Caco-2 (cell line): ENCODE measurements around the gene STK33. TPM values are rescaled to one million over a fixed set of nuclear protein-coding genes. Genes with fewer than 3 reads are reported as not detected.

ENCODE experiments used
- BruUV-seq: library from RNA; stranded (reverse); fragments of 400-500 nt; replicated peaks from 2 replicates; lab custom pipeline; 2021; lab: Mats Ljungman, UMichigan
- CTCF ChIA-PET: fragments of 300-600 bp; sonication (Branson Sonifier 250); formaldehyde crosslinking; loops from one replicate; lab custom pipeline; 2022; ENCODE audit warnings: antibody characterized with exemption; lab: Charles Lee
- POLR2A ChIA-PET: fragments of 300-600 bp; sonication (Branson Sonifier 250); formaldehyde crosslinking; loops from one replicate; lab custom pipeline; 2022; ENCODE audit warnings: antibody characterized with exemption; lab: Charles Lee
- DNase-seq, 2 experiments: peaks; one replicate each; pipeline versions ENCODE4 v3.0.0 to v3.0.0-alpha.2; 2020 to 2022
- H3K27me3 ChIP-seq: replicated peaks from 2 replicates; pipeline ENCODE4 v1.6.0; 2011; ENCODE audit warnings: low read length; ENCODE audit not compliant: control insufficient read depth, insufficient read depth
- H3K36me3 ChIP-seq: 2 replicates; pipeline ENCODE4 v1.5.1; 2011; ENCODE audit warnings: low read length; ENCODE audit not compliant: control insufficient read depth, insufficient read depth
- H3K4me1 ChIP-seq: fragments of 250-450 bp; sonication (Bioruptor Pico); 2 replicates; pipeline ENCODE4 v1.5.1; 2020; ENCODE audit warnings: mild to moderate bottlenecking
- H3K4me3 ChIP-seq: 2 replicates; pipeline ENCODE4 v1.5.1; 2011; ENCODE audit warnings: low read depth, mild to moderate bottlenecking, control low read depth, low read length
- H3K9me3 ChIP-seq: fragments of 250-450 bp; sonication (Bioruptor Pico); 2 replicates; pipeline ENCODE4 v1.5.1; 2020; ENCODE audit warnings: mild to moderate bottlenecking, moderate library complexity
- H3K27ac Mint-ChIP-seq: one replicate; pipeline ENCODE4 v1.8.0; 2022; ENCODE audit warnings: mixed read lengths; ENCODE audit not compliant: unreplicated experiment
- H3K27me3 Mint-ChIP-seq: one replicate; pipeline ENCODE4 v1.8.0; 2022; ENCODE audit warnings: mixed read lengths; ENCODE audit not compliant: insufficient read depth, unreplicated experiment
- H3K36me3 Mint-ChIP-seq: one replicate; pipeline ENCODE4 v1.8.0; 2022; ENCODE audit warnings: mild to moderate bottlenecking, mixed read lengths; ENCODE audit not compliant: insufficient read depth, unreplicated experiment
- H3K4me1 Mint-ChIP-seq: one replicate; pipeline ENCODE4 v1.8.0; 2022; ENCODE audit warnings: low read depth, mixed read lengths; ENCODE audit not compliant: unreplicated experiment
- H3K4me3 Mint-ChIP-seq: one replicate; pipeline ENCODE4 v1.8.0; 2022; ENCODE audit warnings: mild to moderate bottlenecking, moderate library complexity, mixed read lengths; ENCODE audit not compliant: unreplicated experiment
- H3K9me3 Mint-ChIP-seq: one replicate; pipeline ENCODE4 v1.8.0; 2022; ENCODE audit warnings: mixed read lengths; ENCODE audit not compliant: unreplicated experiment
- CTCF ChIP-seq, 2 experiments: fragments of 200-600 bp in 1 of 2; IDR thresholded peaks; 1 replicate in 1 of 2; 2 replicates in 1 of 2; pipeline versions ENCODE4 v1.5.1 to v1.8.0; 2011 to 2022; ENCODE audit warnings: antibody characterized with exemption in 1 of 2, control low read depth in 1 of 2, inconsistent platforms in 1 of 2, low read depth in 1 of 2, low read length in 1 of 2, mild to moderate bottlenecking in 1 of 2, moderate library complexity in 1 of 2; ENCODE audit not compliant: insufficient read depth in 1 of 2, severe bottlenecking in 1 of 2, unreplicated experiment in 1 of 2
- intact Hi-C: fragments of 100-400 bp; cut with micrococcal nuclease; formaldehyde crosslinking; loops from one replicate; pipeline ENCODE4 v1.10.0; 2022; ENCODE audit not compliant: unreplicated experiment
- total RNA-seq: library from RNA; stranded (reverse); gene quantifications from 2 replicates; pipeline ENCODE4 v1.2.3, GENCODE V29; 2022

Gene STK33
- total RNA-seq, 1 experiment from 2014 or later, result 0.98 TPM

- intact Hi-C loops, result no loop called here
- H3K36me3 Mint-ChIP-seq, result no peaks in the 10 kb centered on the region
- no peaks in the 10 kb centered on the region for H3K9me3 Mint-ChIP-seq
- H3K4me3 Mint-ChIP-seq, result no peak overlapping the region
- ChIA-PET CTCF (no interaction called here), POLR2A (no interaction called here)
- Histone ChIP-seq H3K4me3 (no peak overlapping the region), H3K27me3 (no peaks in the 10 kb centered on the region), H3K4me1 (no peaks in the 10 kb centered on the region), H3K36me3 (no peaks in the 10 kb centered on the region), H3K9me3 (no peaks in the 10 kb centered on the region)
- H3K27ac Mint-ChIP-seq, result no peak overlapping the region
- H3K4me1 Mint-ChIP-seq, result no peaks in the 10 kb centered on the region
- H3K27me3 Mint-ChIP-seq, result peaks cover 24% of the 10 kb centered on the region
- no peak for DNase-seq
- no peak for TF ChIP-seq CTCF (IDR thresholded peaks at IDR 0.05; ENCODE audit: insufficient read depth in 1 of 2, low read depth in 1 of 2, low read length in 1 of 2, severe bottlenecking in 1 of 2, unreplicated experiment in 1 of 2)
- no TSS peak for BruUV-seq
These were observed 236.5 kb downstream of the STK33 start for GRCh38 chr11:8357505-8357888.

DNA sequence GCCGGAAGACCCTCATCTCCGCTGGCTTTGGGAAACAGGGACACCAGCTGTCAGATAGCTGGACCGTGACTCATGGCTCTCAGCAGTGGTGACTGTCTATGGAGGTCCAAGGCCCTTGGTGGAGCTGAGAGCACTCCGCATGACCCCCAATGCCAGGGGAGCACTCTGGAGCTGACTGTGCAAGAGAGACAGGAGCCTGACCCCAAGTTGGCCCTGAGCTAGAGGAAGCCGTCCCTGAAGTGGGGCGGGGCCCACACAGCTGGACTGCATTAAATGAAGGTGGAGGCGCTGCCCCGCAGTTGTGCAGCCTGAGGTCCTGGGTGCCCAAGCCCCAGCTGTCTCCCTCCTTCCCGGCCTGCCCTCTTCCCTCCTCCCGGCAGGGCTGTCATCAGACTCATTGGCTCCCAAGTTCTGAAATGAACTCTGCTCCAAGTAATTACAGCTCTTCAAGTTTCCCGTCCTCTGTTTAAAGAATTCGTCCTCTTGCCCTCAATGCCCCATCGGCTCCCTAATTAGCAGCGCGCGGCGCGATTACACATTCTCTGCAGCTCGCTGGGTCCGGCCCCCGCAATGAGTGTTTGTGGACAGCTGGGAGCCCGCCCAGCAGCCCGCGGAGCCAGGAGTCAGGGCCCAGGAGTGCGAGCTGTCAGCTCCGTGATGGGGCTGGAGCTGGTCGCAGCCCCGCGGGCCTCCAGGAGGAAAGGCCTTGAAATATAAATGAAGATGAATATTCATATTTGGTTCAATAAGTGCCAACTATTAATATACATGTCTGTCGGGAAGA, 237.1 kb downstream of the STK33 start:
- H3K4me3 ChIP-seq, result no peak overlapping the region
- no peaks in the 10 kb centered on the region for H3K9me3 Mint-ChIP-seq
- no peaks in the 10 kb centered on the region for H3K36me3 ChIP-seq
- no peak overlapping the region for H3K4me3 Mint-ChIP-seq
- no TSS peak for BruUV-seq
- H3K27me3 Mint-ChIP-seq, result peaks cover 24% of the 10 kb centered on the region
- H3K36me3 Mint-ChIP-seq, result no peaks in the 10 kb centered on the region
- no peak for DNase-seq
- CTCF ChIA-PET, result interaction anchor here (0.8 kb wide), 1 partner anchor 350 kb away, joined by 3 read pairs; no protein-coding TSS in a partner anchor
- intact Hi-C loops, result no loop called here
- TF ChIP-seq CTCF (IDR thresholded peaks at IDR 0.05; ENCODE audit: insufficient read depth in 1 of 2, low read depth in 1 of 2, low read length in 1 of 2, severe bottlenecking in 1 of 2, unreplicated experiment in 1 of 2), result no peak
- no peaks in the 10 kb centered on the region for H3K4me1 ChIP-seq
- H3K27ac Mint-ChIP-seq, result no peak overlapping the region
- H3K9me3 ChIP-seq, result no peaks in the 10 kb centered on the region
- POLR2A ChIA-PET, result no interaction called here
- no peaks in the 10 kb centered on the region for H3K27me3 ChIP-seq
- H3K4me1 Mint-ChIP-seq, result no peaks in the 10 kb centered on the region

DNA sequence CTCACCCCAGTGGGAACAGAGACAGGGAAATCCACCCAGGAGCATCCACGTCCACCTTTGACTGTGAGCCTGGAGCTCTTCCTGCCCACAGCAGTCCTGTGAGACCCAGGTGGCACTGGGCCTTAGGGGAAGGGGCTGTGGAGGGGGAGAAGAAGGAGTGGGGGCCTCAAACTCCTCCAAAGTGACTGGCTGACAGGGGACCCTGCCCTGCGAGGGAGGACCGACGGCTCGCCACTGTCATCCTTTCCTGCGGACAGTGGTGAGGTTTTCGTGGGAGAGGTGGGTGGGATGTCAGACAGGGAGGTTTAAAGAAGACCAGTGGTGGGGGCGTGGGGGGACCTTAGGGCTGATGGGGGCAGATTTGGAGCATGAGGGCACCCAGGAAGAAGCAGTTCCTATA, 237.8 kb downstream of the STK33 start:
- intact Hi-C loops, result no loop called here
- Mint-ChIP-seq H3K9me3 (no peaks in the 10 kb centered on the region), H3K27me3 (peaks cover 18% of the 10 kb centered on the region), H3K27ac (no peak overlapping the region), H3K4me3 (no peak overlapping the region), H3K36me3 (no peaks in the 10 kb centered on the region), H3K4me1 (no peaks in the 10 kb centered on the region)
- ChIA-PET POLR2A (no interaction called here), CTCF (interaction anchor here (1.0 kb wide), 1 partner anchor 29 kb away, joined by 3 read pairs; no protein-coding TSS in a partner anchor)
- Histone ChIP-seq H3K36me3 (no peaks in the 10 kb centered on the region), H3K4me3 (no peak overlapping the region), H3K4me1 (no peaks in the 10 kb centered on the region), H3K9me3 (no peaks in the 10 kb centered on the region), H3K27me3 (no peaks in the 10 kb centered on the region)
- DNase-seq, result no peak
- TF ChIP-seq CTCF (IDR thresholded peaks at IDR 0.05; ENCODE audit: insufficient read depth in 1 of 2, low read depth in 1 of 2, low read length in 1 of 2, severe bottlenecking in 1 of 2, unreplicated experiment in 1 of 2), result no peak
- no TSS peak for BruUV-seq
